GM12878 (cell line): ENCODE data around the gene CCDC134. TPM values are rescaled to one million over a fixed set of nuclear protein-coding genes. Genes with fewer than 3 reads are reported as not detected.

ENCODE experiments used
- BCL11A ChIP-seq: IDR thresholded peaks from 2 replicates; pipeline ENCODE4 v1.6.1; 2011; ENCODE audit warnings: low read depth, low read length
- E2F4 ChIP-seq: IDR thresholded peaks from 2 replicates; pipeline ENCODE4 v1.6.1; 2012; ENCODE audit warnings: low read depth, low read length, improper control_type of control experiment
- EED ChIP-seq: sonication (generic); IDR thresholded peaks from 2 replicates; pipeline ENCODE4 v1.6.1; 2016; ENCODE audit warnings: antibody characterized with exemption, low read depth
- EP300 ChIP-seq, 2 experiments: fragments of 150-350 bp in 1 of 2; IDR thresholded peaks; 2 replicates each; pipeline ENCODE4 v1.6.1; 2011 to 2012; ENCODE audit warnings: low read depth in 2 of 2, low read length in 2 of 2, borderline replicate concordance in 1 of 2, improper control_type of control experiment in 1 of 2, inconsistent platforms in 1 of 2; ENCODE audit not compliant: control insufficient read depth in 1 of 2
- FOXK2 ChIP-seq: fragments of 450-650 bp; IDR thresholded peaks from 2 replicates; pipeline ENCODE4 v1.6.1; 2017; ENCODE audit warnings: mild to moderate bottlenecking, moderate library complexity
- HCFC1 ChIP-seq: fragments of 150-350 bp; IDR thresholded peaks from 2 replicates; pipeline ENCODE4 v1.6.1; 2014; ENCODE audit warnings: low read length
- HDGF ChIP-seq: fragments of 450-650 bp; IDR thresholded peaks from 2 replicates; pipeline ENCODE4 v1.6.1; 2016; ENCODE audit warnings: antibody characterized with exemption
- LARP7 ChIP-seq: fragments of 450-650 bp; IDR thresholded peaks from 2 replicates; pipeline ENCODE4 v1.6.1; 2017; ENCODE audit warnings: mild to moderate bottlenecking
- MYC ChIP-seq: IDR thresholded peaks from 2 replicates; pipeline ENCODE4 v1.6.1; 2011; ENCODE audit warnings: mild to moderate bottlenecking, low read length, moderate library complexity, inconsistent platforms; ENCODE audit not compliant: insufficient read depth, insufficient replicate concordance, insufficient read length, severe bottlenecking
- NFYA ChIP-seq: IDR thresholded peaks from 2 replicates; pipeline ENCODE4 v1.6.1; 2011; ENCODE audit warnings: low read depth, mild to moderate bottlenecking, low read length, improper control_type of control experiment, borderline replicate concordance
- NR2F1 ChIP-seq: fragments of 450-650 bp; conservative IDR thresholded peaks from 2 replicates; pipeline ENCODE4 v1.6.1; 2017; ENCODE audit warnings: mild to moderate bottlenecking
- PAX8 ChIP-seq: fragments of 450-650 bp; IDR thresholded peaks from 2 replicates; pipeline ENCODE4 v1.6.1; 2017; ENCODE audit warnings: mild to moderate bottlenecking, moderate library complexity
- RAD51 ChIP-seq: fragments of 450-650 bp; IDR thresholded peaks from 2 replicates; pipeline ENCODE4 v1.6.1; 2016; ENCODE audit warnings: moderate library complexity, mild to moderate bottlenecking, inconsistent platforms
- SIN3A ChIP-seq: IDR thresholded peaks from 2 replicates; pipeline ENCODE4 v1.6.1; 2012; ENCODE audit warnings: low read depth, low read length, improper control_type of control experiment
- SMAD1 ChIP-seq: fragments of 450-650 bp; IDR thresholded peaks from 2 replicates; pipeline ENCODE4 v1.6.1; 2018; ENCODE audit warnings: mild to moderate bottlenecking, low read depth; ENCODE audit not compliant: partially characterized antibody
- SP1 ChIP-seq: IDR thresholded peaks from one replicate; pipeline ENCODE4 v1.6.1; 2011; ENCODE audit warnings: low read depth, low read length
- SREBF1 ChIP-seq: IDR thresholded peaks from 2 replicates; pipeline ENCODE4 v1.6.1; 2012; ENCODE audit warnings: mild to moderate bottlenecking, low read length
- ZBED1 ChIP-seq: IDR thresholded peaks from 2 replicates; pipeline ENCODE4 v1.6.1; 2016; ENCODE audit warnings: borderline replicate concordance
- polyA plus RNA-seq, 11 experiments: library from polyadenylated mRNA; depleted of rRNA in 4 of 11; unstranded in 6 of 11; stranded (reverse) in 5 of 11; fragments of >200 nt; fragmentation: Nextera tagmentation in 4 of 11; fragmentation: Illumina TruSeq in 1 of 11; extraction: Ambion mirVana in 4 of 11; extraction: Trizol in 1 of 11; gene quantifications; 1 replicate in 1 of 11; 2 replicates in 10 of 11; pipeline versions ENCODE4 v1.2.1 to v1.2.3, GENCODE V29; 2011 to 2016; ENCODE audit warnings: inconsistent platforms in 2 of 11, missing spikeins in 2 of 11, low read depth in 1 of 11
- total RNA-seq, 4 experiments: library from RNA; depleted of rRNA in 3 of 4; stranded (reverse); fragments of >200 nt in 3 of 4; fragmentation: Illumina TruSeq in 1 of 4; extraction: Trizol in 1 of 4; gene quantifications; 2 replicates each; pipeline versions ENCODE4 v1.2.1 to v1.2.3, GENCODE V29; 2013 to 2021
- TF ChIP-seq, protein P1 (sequence below): fragments of 150-350 bp; IDR thresholded peaks from 2 replicates; pipeline ENCODE4 v1.6.1; 2014; ENCODE audit warnings: mild to moderate bottlenecking, low read depth, low read length
- TF ChIP-seq, protein P2 (sequence below): fragments of 450-650 bp; IDR thresholded peaks from 2 replicates; pipeline ENCODE4 v1.6.1; 2014; ENCODE audit warnings: mild to moderate bottlenecking
- TF ChIP-seq, protein P3 (sequence below): fragments of 450-650 bp; IDR thresholded peaks from 2 replicates; pipeline ENCODE4 v1.6.1; 2017; ENCODE audit warnings: mild to moderate bottlenecking, moderate library complexity
- TF ChIP-seq, protein P4 (sequence below): IDR thresholded peaks from 2 replicates; pipeline ENCODE4 v1.6.1; 2011; ENCODE audit warnings: low read depth, low read length, improper control_type of control experiment, borderline replicate concordance

The CCDC134 gene
- total and polyA plus RNA-seq, 10 of the 15 experiments (the other 5 are each of a cell fraction or from before 2014, with no cell fraction given), result 0.35 to 19.3 (median 11.8) TPM

GRCh38 chr22:41833369-41834004, 33.0 kb downstream of the CCDC134 start (continued):
- TF ChIP-seq SP1 (no peak), LARP7 (peak; percentile 92), SREBF1 (no peak), NR2F1 (no peak; the same call in 1 of the 2 replicates), NFYA (no peak), SIN3A (no peak), HCFC1 (no peak), ZBED1 (no peak), FOXK2 (no peak), SMAD1 (no peak), MYC (peak; percentile 49), EED (peak; percentile 60; the same call in 1 of the 2 replicates), PAX8 (no peak), EP300 (IDR thresholded peaks at IDR 0.05; ENCODE audit: borderline replicate concordance in 1 of 2, control insufficient read depth in 1 of 2, low read depth in 2 of 2, low read length in 2 of 2) (no peak), RAD51 (no peak), HDGF (no peak; the same call in 1 of the 2 replicates), E2F4 (no peak), BCL11A (no peak)
- TF ChIP-seq, protein P1, sequence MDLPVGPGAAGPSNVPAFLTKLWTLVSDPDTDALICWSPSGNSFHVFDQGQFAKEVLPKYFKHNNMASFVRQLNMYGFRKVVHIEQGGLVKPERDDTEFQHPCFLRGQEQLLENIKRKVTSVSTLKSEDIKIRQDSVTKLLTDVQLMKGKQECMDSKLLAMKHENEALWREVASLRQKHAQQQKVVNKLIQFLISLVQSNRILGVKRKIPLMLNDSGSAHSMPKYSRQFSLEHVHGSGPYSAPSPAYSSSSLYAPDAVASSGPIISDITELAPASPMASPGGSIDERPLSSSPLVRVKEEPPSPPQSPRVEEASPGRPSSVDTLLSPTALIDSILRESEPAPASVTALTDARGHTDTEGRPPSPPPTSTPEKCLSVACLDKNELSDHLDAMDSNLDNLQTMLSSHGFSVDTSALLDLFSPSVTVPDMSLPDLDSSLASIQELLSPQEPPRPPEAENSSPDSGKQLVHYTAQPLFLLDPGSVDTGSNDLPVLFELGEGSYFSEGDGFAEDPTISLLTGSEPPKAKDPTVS, result no peak
- TF ChIP-seq, protein P2, sequence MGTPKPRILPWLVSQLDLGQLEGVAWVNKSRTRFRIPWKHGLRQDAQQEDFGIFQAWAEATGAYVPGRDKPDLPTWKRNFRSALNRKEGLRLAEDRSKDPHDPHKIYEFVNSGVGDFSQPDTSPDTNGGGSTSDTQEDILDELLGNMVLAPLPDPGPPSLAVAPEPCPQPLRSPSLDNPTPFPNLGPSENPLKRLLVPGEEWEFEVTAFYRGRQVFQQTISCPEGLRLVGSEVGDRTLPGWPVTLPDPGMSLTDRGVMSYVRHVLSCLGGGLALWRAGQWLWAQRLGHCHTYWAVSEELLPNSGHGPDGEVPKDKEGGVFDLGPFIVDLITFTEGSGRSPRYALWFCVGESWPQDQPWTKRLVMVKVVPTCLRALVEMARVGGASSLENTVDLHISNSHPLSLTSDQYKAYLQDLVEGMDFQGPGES, result no peak
- TF ChIP-seq, protein P3, sequence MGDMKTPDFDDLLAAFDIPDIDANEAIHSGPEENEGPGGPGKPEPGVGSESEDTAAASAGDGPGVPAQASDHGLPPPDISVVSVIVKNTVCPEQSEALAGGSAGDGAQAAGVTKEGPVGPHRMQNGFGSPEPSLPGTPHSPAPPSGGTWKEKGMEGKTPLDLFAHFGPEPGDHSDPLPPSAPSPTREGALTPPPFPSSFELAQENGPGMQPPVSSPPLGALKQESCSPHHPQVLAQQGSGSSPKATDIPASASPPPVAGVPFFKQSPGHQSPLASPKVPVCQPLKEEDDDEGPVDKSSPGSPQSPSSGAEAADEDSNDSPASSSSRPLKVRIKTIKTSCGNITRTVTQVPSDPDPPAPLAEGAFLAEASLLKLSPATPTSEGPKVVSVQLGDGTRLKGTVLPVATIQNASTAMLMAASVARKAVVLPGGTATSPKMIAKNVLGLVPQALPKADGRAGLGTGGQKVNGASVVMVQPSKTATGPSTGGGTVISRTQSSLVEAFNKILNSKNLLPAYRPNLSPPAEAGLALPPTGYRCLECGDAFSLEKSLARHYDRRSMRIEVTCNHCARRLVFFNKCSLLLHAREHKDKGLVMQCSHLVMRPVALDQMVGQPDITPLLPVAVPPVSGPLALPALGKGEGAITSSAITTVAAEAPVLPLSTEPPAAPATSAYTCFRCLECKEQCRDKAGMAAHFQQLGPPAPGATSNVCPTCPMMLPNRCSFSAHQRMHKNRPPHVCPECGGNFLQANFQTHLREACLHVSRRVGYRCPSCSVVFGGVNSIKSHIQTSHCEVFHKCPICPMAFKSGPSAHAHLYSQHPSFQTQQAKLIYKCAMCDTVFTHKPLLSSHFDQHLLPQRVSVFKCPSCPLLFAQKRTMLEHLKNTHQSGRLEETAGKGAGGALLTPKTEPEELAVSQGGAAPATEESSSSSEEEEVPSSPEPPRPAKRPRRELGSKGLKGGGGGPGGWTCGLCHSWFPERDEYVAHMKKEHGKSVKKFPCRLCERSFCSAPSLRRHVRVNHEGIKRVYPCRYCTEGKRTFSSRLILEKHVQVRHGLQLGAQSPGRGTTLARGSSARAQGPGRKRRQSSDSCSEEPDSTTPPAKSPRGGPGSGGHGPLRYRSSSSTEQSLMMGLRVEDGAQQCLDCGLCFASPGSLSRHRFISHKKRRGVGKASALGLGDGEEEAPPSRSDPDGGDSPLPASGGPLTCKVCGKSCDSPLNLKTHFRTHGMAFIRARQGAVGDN, result peak; percentile 33
- TF ChIP-seq, protein P4, sequence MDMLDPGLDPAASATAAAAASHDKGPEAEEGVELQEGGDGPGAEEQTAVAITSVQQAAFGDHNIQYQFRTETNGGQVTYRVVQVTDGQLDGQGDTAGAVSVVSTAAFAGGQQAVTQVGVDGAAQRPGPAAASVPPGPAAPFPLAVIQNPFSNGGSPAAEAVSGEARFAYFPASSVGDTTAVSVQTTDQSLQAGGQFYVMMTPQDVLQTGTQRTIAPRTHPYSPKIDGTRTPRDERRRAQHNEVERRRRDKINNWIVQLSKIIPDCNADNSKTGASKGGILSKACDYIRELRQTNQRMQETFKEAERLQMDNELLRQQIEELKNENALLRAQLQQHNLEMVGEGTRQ, result no peak
